Esophagus squamous epithelium (tissue), 5 donors: ENCODE data around the gene NDUFA11. TPM values are rescaled to one million over a fixed set of nuclear protein-coding genes. Genes with fewer than 3 reads are reported as not detected.
"Not testable (repeated sequence)": the region's sequence is repeated elsewhere in the genome, so short reads cannot be mapped to it uniquely, and the experiment has no call there.

ENCODE experiments used
- DNase-seq: peaks from one replicate; lab custom pipeline; 2025; lab: John Stamatoyannopoulos, UW
- H3K27ac ChIP-seq, 4 donors: fragments of 200-600 bp; sonication (generic); one replicate each; pipeline ENCODE4 v1.5.1; 2016 to 2019; ENCODE audit warnings: mild to moderate bottlenecking in 1 of 4
- H3K27me3 ChIP-seq, 4 donors: fragments of 200-600 bp; sonication (generic); 1 replicate in 3 of 4; 2 replicates in 1 of 4; pipeline versions ENCODE4 v1.5.1 to v1.6.0; 2017 to 2021; ENCODE audit warnings: antibody characterized with exemption in 1 of 4
- H3K36me3 ChIP-seq, 3 donors: fragments of 200-600 bp; sonication (generic); one replicate each; pipeline ENCODE4 v1.5.1; 2016 to 2019
- H3K4me1 ChIP-seq, 3 donors: fragments of 200-600 bp; sonication (generic); one replicate each; pipeline ENCODE4 v1.5.1; 2017 to 2019
- H3K4me3 ChIP-seq, 4 donors: fragments of 200-600 bp; sonication (generic); 1 replicate in 3 of 4; 2 replicates in 1 of 4; pipeline ENCODE4 v1.5.1; 2016 to 2019; ENCODE audit warnings: mild to moderate bottlenecking in 2 of 4, moderate library complexity in 1 of 4
- H3K9me3 ChIP-seq, 3 donors: fragments of 200-600 bp; sonication (generic); one replicate each; pipeline ENCODE4 v1.5.1; 2016 to 2019
- POLR2A ChIP-seq, 4 donors: fragments of 450-650 bp; IDR thresholded peaks; one replicate each; pipeline ENCODE4 v1.6.1; 2017; ENCODE audit warnings: antibody characterized with exemption in 4 of 4, mild to moderate bottlenecking in 4 of 4, moderate library complexity in 3 of 4
- WGBS, 2 donors: methylation state at CpG; one replicate each; pipeline ENCODE4 v1.1.5; 2018; 5-methylcytosine and 5-hydroxymethylcytosine counted together
- intact Hi-C: fragments of 100-400 bp; cut with DNase I; formaldehyde crosslinking; loops from one replicate; pipeline ENCODE4 v1.15.0; 2022
- total RNA-seq, 4 donors: library from RNA; depleted of rRNA; stranded (reverse); fragments of >200 nt; gene quantifications; one replicate each; pipeline ENCODE4 v1.1.0, GENCODE V29; 2016
- TF ChIP-seq, protein P1 (sequence below), 6 experiments: fragments of 450-650 bp in 4 of 6; fragments of 200-600 bp in 2 of 6; sonication (generic) in 2 of 6; IDR thresholded peaks; one replicate each; pipeline ENCODE4 v1.5.1; 2016 to 2019; ENCODE audit warnings: antibody characterized with exemption in 6 of 6, mild to moderate bottlenecking in 4 of 6, moderate library complexity in 4 of 6
- donor health status: DM: yes; HTN: yes; CAD: no.

NDUFA11 gene
- total RNA-seq, 4 donors from 2014 or later = 204 to 277 (median 234) TPM

- no peak for TF ChIP-seq POLR2A (IDR thresholded peaks at IDR 0.05)
- TF ChIP-seq, protein P1, sequence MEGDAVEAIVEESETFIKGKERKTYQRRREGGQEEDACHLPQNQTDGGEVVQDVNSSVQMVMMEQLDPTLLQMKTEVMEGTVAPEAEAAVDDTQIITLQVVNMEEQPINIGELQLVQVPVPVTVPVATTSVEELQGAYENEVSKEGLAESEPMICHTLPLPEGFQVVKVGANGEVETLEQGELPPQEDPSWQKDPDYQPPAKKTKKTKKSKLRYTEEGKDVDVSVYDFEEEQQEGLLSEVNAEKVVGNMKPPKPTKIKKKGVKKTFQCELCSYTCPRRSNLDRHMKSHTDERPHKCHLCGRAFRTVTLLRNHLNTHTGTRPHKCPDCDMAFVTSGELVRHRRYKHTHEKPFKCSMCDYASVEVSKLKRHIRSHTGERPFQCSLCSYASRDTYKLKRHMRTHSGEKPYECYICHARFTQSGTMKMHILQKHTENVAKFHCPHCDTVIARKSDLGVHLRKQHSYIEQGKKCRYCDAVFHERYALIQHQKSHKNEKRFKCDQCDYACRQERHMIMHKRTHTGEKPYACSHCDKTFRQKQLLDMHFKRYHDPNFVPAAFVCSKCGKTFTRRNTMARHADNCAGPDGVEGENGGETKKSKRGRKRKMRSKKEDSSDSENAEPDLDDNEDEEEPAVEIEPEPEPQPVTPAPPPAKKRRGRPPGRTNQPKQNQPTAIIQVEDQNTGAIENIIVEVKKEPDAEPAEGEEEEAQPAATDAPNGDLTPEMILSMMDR (IDR thresholded peaks at IDR 0.05) = no peak
- Histone ChIP-seq H3K27me3 (peaks cover 0 to 57% (median 0%) of the 10 kb centered on the region in 4 donors), H3K4me1 (peaks cover 8 to 31% (median 10%) of the 10 kb centered on the region in 3 donors), H3K36me3 (no peaks in the 10 kb centered on the region), H3K27ac (no peak overlapping the region), H3K4me3 (no peak overlapping the region), H3K9me3 (no peaks in the 10 kb centered on the region)
- 60 to 71% methylated on average over 1 to 6 of the region's 8 CpGs for WGBS, 2 donors
- intact Hi-C loops = no loop called here
- no peak for DNase-seq
These were observed 26.2 kb downstream of the NDUFA11 start for GRCh38 chr19:5877427-5877826.

- H3K9me3 ChIP-seq, intact Hi-C loops, H3K4me3 ChIP-seq, H3K36me3 ChIP-seq, DNase-seq: not testable (repeated sequence)
- H3K4me1 ChIP-seq = peaks cover 0 to 10% (median 4%) of the 10 kb centered on the region in 3 donors
- H3K27me3 ChIP-seq = peaks cover 0 to 32% (median 0%) of the 10 kb centered on the region in 4 donors
- peak overlapping the region; percentile 9 to 65 (median 32) for H3K27ac ChIP-seq
- 41 to 68% methylated on average over 7 of the region's 7 CpGs for WGBS, 2 donors
These were observed 29.1 kb downstream of the NDUFA11 start for GRCh38 chr19:5874496-5874895.

GRCh38 chr19:5873617-5874199, 29.9 kb downstream of the NDUFA11 start:
- no peak for TF ChIP-seq POLR2A (IDR thresholded peaks at IDR 0.05)
- TF ChIP-seq, protein P1 (IDR thresholded peaks at IDR 0.05) = no peak
- no peaks in the 10 kb centered on the region for H3K9me3 ChIP-seq
- H3K4me1 ChIP-seq = peaks cover 0 to 7% (median 4%) of the 10 kb centered on the region in 3 donors
- WGBS, 2 donors = 73 to 87% methylated on average over 3 of the region's 12 CpGs
- no peak overlapping the region for H3K4me3 ChIP-seq
- intact Hi-C loops = no loop called here
- peaks cover 0 to 24% (median 0%) of the 10 kb centered on the region in 4 donors for H3K27me3 ChIP-seq
- H3K36me3 ChIP-seq = no peaks in the 10 kb centered on the region
- H3K27ac ChIP-seq = peak overlapping the region in 1 of 4 donors; percentile 33
- DNase-seq = no peak

GRCh38 chr19:5870986-5871394, 32.6 kb downstream of the NDUFA11 start:
- TF ChIP-seq, protein P1 (IDR thresholded peaks at IDR 0.05) = no peak
- TF ChIP-seq POLR2A (IDR thresholded peaks at IDR 0.05) = no peak
- H3K9me3 ChIP-seq = no peaks in the 10 kb centered on the region
- peak overlapping the region in 1 of 4 donors; percentile 38 for H3K27ac ChIP-seq
- peaks cover 0 to 7% (median 4%) of the 10 kb centered on the region in 3 donors for H3K4me1 ChIP-seq
- no peaks in the 10 kb centered on the region for H3K27me3 ChIP-seq
- 70 to 81% methylated on average over 12 of the region's 12 CpGs for WGBS, 2 donors
- no peak for DNase-seq
- H3K4me3 ChIP-seq = no peak overlapping the region
- H3K36me3 ChIP-seq = no peaks in the 10 kb centered on the region
- intact Hi-C loops = no loop called here

DNA sequence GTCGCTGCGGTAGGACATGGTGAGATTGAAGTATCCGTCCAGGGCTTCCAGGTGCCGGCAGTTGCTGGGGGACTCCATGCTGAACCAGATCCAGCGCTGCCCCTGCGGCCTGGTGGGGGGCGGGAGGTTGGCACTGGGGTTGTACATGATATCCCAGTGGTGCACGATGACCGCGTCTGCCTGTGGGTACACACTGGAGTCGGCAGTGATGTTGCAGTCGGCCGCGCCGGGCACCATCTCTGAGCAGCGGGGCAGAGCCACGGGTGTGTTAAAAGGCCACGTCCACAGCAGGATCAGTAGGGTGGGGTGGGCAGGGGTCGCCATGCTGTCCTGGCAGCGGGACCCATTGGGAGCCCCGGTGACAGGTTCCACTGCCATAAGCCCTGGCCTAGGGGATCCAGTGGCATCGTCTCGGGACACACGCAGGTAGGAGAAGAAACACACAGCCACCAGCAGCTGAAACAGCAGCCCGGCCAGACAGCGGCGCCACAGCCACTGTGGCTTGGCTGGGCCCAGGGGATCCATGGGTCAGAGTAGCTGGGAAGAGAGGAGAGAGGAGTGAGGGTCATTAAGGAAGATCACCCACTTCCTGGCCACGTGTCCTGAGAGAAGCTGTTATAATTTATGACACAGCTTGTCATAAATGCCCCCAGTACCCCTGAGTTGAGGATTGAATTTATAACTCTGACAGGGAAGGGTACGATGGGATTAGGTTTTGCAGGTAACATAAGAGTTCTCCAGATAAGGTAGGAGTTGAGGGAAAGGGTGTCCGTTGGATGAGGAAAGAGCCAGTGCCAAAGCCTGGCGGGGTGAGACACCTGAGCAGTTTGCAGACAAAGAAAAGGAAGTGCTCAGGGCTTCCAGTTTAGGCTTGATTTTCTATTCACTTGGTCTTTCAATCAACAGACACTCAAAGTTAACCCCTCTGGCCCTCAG, 36.1 kb downstream of the NDUFA11 start:
- 51 to 59% methylated on average over 5 to 9 of the region's 31 CpGs for WGBS, 2 donors
- Histone ChIP-seq H3K4me3 (no peak overlapping the region), H3K36me3 (no peaks in the 10 kb centered on the region)

More for the DNA sequence above, 36.1 kb downstream of the NDUFA11 start:
- TF ChIP-seq, protein P1 (IDR thresholded peaks at IDR 0.05) = no peak
- TF ChIP-seq POLR2A (IDR thresholded peaks at IDR 0.05) = no peak
- intact Hi-C loops = no loop called here
- Histone ChIP-seq H3K9me3 (no peaks in the 10 kb centered on the region), H3K4me1 (peaks cover 0 to 3% (median 0%) of the 10 kb centered on the region in 3 donors), H3K27me3 (peaks cover 0 to 22% (median 0%) of the 10 kb centered on the region in 4 donors), H3K27ac (peak overlapping the region in 1 of 4 donors; percentile 17)
- DNase-seq = no peak
